PC-9 (cell line): Measurements from ENCODE around the gene ZNF385A.

ENCODE experiments used
- CTCF ChIP-seq: fragments of 200-600 bp; sonication (generic); conservative IDR thresholded peaks from 2 replicates; pipeline ENCODE4 v1.6.1; 2017; ENCODE audit warnings: mixed run types, antibody characterized with exemption, mild to moderate bottlenecking, moderate library complexity
- EZH2 ChIP-seq: fragments of 200-600 bp; sonication (generic); IDR thresholded peaks from 2 replicates; pipeline ENCODE4 v1.8.0; 2017; ENCODE audit warnings: antibody characterized with exemption, low read depth

GRCh38 chr12:54363618-54364017 lies 20.9 kb downstream of the ZNF385A start:
- no peak for TF ChIP-seq CTCF
- no peak for TF ChIP-seq EZH2
